B cell (primary cell): ENCODE measurements around the gene EEA1. TPM values are rescaled to one million over a fixed set of nuclear protein-coding genes. Genes with fewer than 3 reads are reported as not detected.
A peak's percentile ranks its signal among the peaks of the same experiment; 100 is the strongest.

ENCODE experiments used
- ATAC-seq: fragments of 200-7000 bp; cut with Tn5 transposase; one replicate; pipeline ENCODE4 v1.10.0; 2021; ENCODE audit warnings: low read depth, mild to moderate bottlenecking, moderate number of reproducible peaks, moderate library complexity
- CTCF ChIA-PET: fragments of 350-600 bp; sonication (Branson Sonifier 250); formaldehyde crosslinking; loops from one replicate; lab custom pipeline; 2021; ENCODE audit warnings: antibody characterized with exemption, inconsistent platforms; lab: Charles Lee
- POLR2A ChIA-PET: fragments of 350-600 bp; sonication (Branson Sonifier 250); formaldehyde crosslinking; loops from one replicate; lab custom pipeline; 2021; ENCODE audit warnings: antibody characterized with exemption; lab: Charles Lee
- DNase-seq: peaks from one replicate; pipeline ENCODE4 v3.0.0; 2013
- H2AFZ ChIP-seq: 2 replicates; pipeline ENCODE4 v1.6.1; 2012; ENCODE audit warnings: mild to moderate bottlenecking, low read depth, low read length; ENCODE audit not compliant: insufficient read depth, poor library complexity, severe bottlenecking
- H3K27ac ChIP-seq, 2 donors: 1 replicate in 1 of 2; 2 replicates in 1 of 2; pipeline ENCODE4 v1.5.1; 2012 to 2013; ENCODE audit warnings: low read length in 2 of 2, mild to moderate bottlenecking in 2 of 2, moderate library complexity in 1 of 2
- H3K27me3 ChIP-seq, 4 experiments: fragments of 200-600 bp in 1 of 4; sonication (generic) in 1 of 4; replicated peaks in 1 of 4; 1 replicate in 2 of 4; 2 replicates in 2 of 4; pipeline versions ENCODE4 v1.6.1 to v1.7.0; 2013 to 2016; ENCODE audit warnings: low read length in 3 of 4, mild to moderate bottlenecking in 2 of 4, mixed read lengths in 1 of 4, moderate library complexity in 1 of 4; ENCODE audit not compliant: insufficient read depth in 4 of 4, control insufficient read depth in 3 of 4; ENCODE audit errors: control extremely low read depth in 1 of 4
- H3K36me3 ChIP-seq, 2 experiments: replicated peaks in 1 of 2; 1 replicate in 1 of 2; 2 replicates in 1 of 2; pipeline versions ENCODE4 v1.6.1 to v1.7.1; 2013; ENCODE audit warnings: low read length in 1 of 2; ENCODE audit not compliant: insufficient read depth in 2 of 2, control insufficient read depth in 1 of 2; ENCODE audit errors: control extremely low read depth in 1 of 2, extremely low read depth in 1 of 2
- H3K4me1 ChIP-seq, 2 donors: fragments of 200-600 bp in 1 of 2; sonication (generic) in 1 of 2; 1 replicate in 1 of 2; 2 replicates in 1 of 2; pipeline versions ENCODE4 v1.5.1 to v1.6.1; 2013 to 2017; ENCODE audit warnings: low read length in 2 of 2; ENCODE audit not compliant: control insufficient read depth in 2 of 2, insufficient read depth in 2 of 2
- H3K4me2 ChIP-seq: replicated peaks from 2 replicates; pipeline ENCODE3; 2012; ENCODE audit warnings: mild to moderate bottlenecking, low read depth, low read length; ENCODE audit not compliant: poor library complexity, severe bottlenecking
- H3K4me3 ChIP-seq, 5 experiments: fragments of 200-600 bp in 1 of 5; sonication (generic) in 1 of 5; 1 replicate in 3 of 5; 2 replicates in 2 of 5; pipeline versions ENCODE4 v1.5.1 to v1.7.0; 2011 to 2016; ENCODE audit warnings: low read length in 4 of 5, mild to moderate bottlenecking in 4 of 5, low read depth in 2 of 5, control low read depth in 1 of 5, moderate library complexity in 1 of 5; ENCODE audit not compliant: insufficient read depth in 1 of 5; ENCODE audit errors: control extremely low read depth in 1 of 5, extremely low read depth in 1 of 5
- H3K79me2 ChIP-seq: fragments of 200-600 bp; sonication (generic); one replicate; pipeline ENCODE4 v1.6.0; 2016; ENCODE audit warnings: low read length; ENCODE audit not compliant: control insufficient read depth, insufficient read depth
- H3K9ac ChIP-seq: fragments of 200-600 bp; sonication (generic); 2 replicates; pipeline ENCODE4 v1.6.1; 2017; ENCODE audit warnings: mild to moderate bottlenecking, low read length, moderate library complexity
- H3K9me3 ChIP-seq, 3 donors: one replicate each; pipeline versions ENCODE4 v1.6.1 to v1.7.1; 2013; ENCODE audit warnings: low read length in 2 of 3; ENCODE audit not compliant: control insufficient read depth in 2 of 3, insufficient read depth in 1 of 3; ENCODE audit errors: control extremely low read depth in 1 of 3
- H4K20me1 ChIP-seq: 2 replicates; pipeline ENCODE4 v1.6.0; 2012; ENCODE audit warnings: mild to moderate bottlenecking, low read length; ENCODE audit not compliant: insufficient read depth, control insufficient read depth, poor library complexity, severe bottlenecking
- H3K27ac Mint-ChIP-seq: one replicate; pipeline ENCODE4 v1.8.0; 2021; ENCODE audit warnings: mixed read lengths
- H3K27me3 Mint-ChIP-seq: one replicate; pipeline ENCODE4 v1.8.0; 2021; ENCODE audit warnings: mixed read lengths
- H3K4me1 Mint-ChIP-seq: one replicate; pipeline ENCODE4 v1.8.0; 2021; ENCODE audit warnings: mixed read lengths
- H3K4me3 Mint-ChIP-seq: one replicate; pipeline ENCODE4 v1.8.0; 2021; ENCODE audit warnings: mixed read lengths
- H3K9me3 Mint-ChIP-seq: one replicate; pipeline ENCODE4 v1.8.0; 2022; ENCODE audit warnings: mixed read lengths; ENCODE audit not compliant: insufficient read depth
- EZH2 ChIP-seq: IDR thresholded peaks from 2 replicates; pipeline ENCODE4 v1.6.1; 2012; ENCODE audit warnings: borderline replicate concordance, low read depth, mild to moderate bottlenecking, moderate library complexity, low read length; ENCODE audit not compliant: insufficient read depth, poor library complexity, severe bottlenecking
- WGBS: methylation state at CpG from one replicate; pipeline ENCODE4 v1.1.5; 2013; ENCODE audit warnings: missing lambda C conversion rate; ENCODE audit not compliant: insufficient coverage; 5-methylcytosine and 5-hydroxymethylcytosine counted together
- intact Hi-C: fragments of 100-400 bp; cut with micrococcal nuclease; formaldehyde crosslinking; loops from one replicate; pipeline ENCODE4 v1.10.0; 2022
- polyA plus RNA-seq: library from polyadenylated mRNA; depleted of rRNA; stranded (reverse); fragments of >200 nt; gene quantifications from 2 replicates; pipeline ENCODE4 v1.2.3, GENCODE V29; 2012
- total RNA-seq, 2 donors: library from RNA; stranded (reverse); fragments of 120-200 nt in 1 of 2; gene quantifications; 1 replicate in 1 of 2; 2 replicates in 1 of 2; pipeline versions ENCODE4 v1.2.3 to v1.2.4, GENCODE V29; 2013 to 2022
- TF ChIP-seq, protein P1 (sequence below): fragments of 200-600 bp; IDR thresholded peaks from one replicate; pipeline ENCODE4 v1.8.0; 2022; ENCODE audit warnings: antibody characterized with exemption, mild to moderate bottlenecking

EEA1 gene
- total and polyA plus RNA-seq, 2 donors (not counting 1 experiment from before 2014, with no cell fraction given) = 1.8 to 26.3 TPM

DNA sequence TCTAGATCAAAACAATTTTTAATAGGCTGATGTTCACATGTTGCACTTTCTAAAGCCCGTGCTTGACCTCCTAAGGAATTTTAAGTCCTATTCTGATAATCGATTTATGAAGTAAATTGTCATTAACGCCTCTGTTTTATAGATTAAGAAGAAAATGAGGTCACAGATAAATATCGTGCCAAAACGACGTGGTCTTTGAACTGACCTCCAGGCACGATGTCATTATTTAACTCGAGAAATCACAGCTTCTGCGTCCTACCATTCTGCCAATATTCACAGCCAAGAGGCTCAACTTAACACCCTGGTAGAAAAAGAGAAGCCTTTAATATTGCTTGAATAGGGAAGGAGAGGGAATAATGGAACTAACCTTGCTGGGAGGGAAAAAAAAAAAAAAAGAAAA lies 888 bp upstream of the EEA1 start:
- POLR2A ChIA-PET = interaction anchor here (0.6 to 2.0 kb wide), 8 partner anchors 7 to 785 kb away, joined by 3 to 7 read pairs (median 4); partner anchors contain the start of genes BTG1 and MRPL42
- CTCF ChIA-PET = interaction anchor here (0.9 to 4.3 kb wide), 9 partner anchors 14 to 1172 kb away, joined by 3 to 29 read pairs (median 5); no protein-coding TSS in a partner anchor
- Histone ChIP-seq H3K36me3 (no peaks in the 10 kb centered on the region), H3K27me3 (no peaks in the 10 kb centered on the region), H3K4me1 (peaks cover 23 to 24% of the 10 kb centered on the region in 2 donors), H3K27ac (peak overlapping the region; percentile 85 to 96), H4K20me1 (no peaks in the 10 kb centered on the region), H3K9ac (peak overlapping the region; percentile 91), H3K9me3 (no peaks in the 10 kb centered on the region), H2AFZ (peak overlapping the region; percentile 96), H3K79me2 (peaks cover 21% of the 10 kb centered on the region), H3K4me2 (peak overlapping the region; percentile 84), H3K4me3 (peak overlapping the region; percentile 64 to 91 (median 70))
- WGBS = 7% methylated on average over 3 of the region's 9 CpGs
- Mint-ChIP-seq H3K4me3 (peak overlapping the region; percentile 96), H3K9me3 (no peaks in the 10 kb centered on the region), H3K27ac (peak overlapping the region; percentile 96), H3K27me3 (no peaks in the 10 kb centered on the region), H3K4me1 (peaks cover 28% of the 10 kb centered on the region)
- ATAC-seq = no peak
- intact Hi-C loops = loop anchor here (1.0 to 10.0 kb wide), 11 partner anchors 11 to 812 kb away; partner anchors contain the start of genes CRADD, MRPL42, NUDT4 and SOCS2
- DNase-seq = no peak
- TF ChIP-seq, protein P1, sequence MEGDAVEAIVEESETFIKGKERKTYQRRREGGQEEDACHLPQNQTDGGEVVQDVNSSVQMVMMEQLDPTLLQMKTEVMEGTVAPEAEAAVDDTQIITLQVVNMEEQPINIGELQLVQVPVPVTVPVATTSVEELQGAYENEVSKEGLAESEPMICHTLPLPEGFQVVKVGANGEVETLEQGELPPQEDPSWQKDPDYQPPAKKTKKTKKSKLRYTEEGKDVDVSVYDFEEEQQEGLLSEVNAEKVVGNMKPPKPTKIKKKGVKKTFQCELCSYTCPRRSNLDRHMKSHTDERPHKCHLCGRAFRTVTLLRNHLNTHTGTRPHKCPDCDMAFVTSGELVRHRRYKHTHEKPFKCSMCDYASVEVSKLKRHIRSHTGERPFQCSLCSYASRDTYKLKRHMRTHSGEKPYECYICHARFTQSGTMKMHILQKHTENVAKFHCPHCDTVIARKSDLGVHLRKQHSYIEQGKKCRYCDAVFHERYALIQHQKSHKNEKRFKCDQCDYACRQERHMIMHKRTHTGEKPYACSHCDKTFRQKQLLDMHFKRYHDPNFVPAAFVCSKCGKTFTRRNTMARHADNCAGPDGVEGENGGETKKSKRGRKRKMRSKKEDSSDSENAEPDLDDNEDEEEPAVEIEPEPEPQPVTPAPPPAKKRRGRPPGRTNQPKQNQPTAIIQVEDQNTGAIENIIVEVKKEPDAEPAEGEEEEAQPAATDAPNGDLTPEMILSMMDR = no peak

DNA sequence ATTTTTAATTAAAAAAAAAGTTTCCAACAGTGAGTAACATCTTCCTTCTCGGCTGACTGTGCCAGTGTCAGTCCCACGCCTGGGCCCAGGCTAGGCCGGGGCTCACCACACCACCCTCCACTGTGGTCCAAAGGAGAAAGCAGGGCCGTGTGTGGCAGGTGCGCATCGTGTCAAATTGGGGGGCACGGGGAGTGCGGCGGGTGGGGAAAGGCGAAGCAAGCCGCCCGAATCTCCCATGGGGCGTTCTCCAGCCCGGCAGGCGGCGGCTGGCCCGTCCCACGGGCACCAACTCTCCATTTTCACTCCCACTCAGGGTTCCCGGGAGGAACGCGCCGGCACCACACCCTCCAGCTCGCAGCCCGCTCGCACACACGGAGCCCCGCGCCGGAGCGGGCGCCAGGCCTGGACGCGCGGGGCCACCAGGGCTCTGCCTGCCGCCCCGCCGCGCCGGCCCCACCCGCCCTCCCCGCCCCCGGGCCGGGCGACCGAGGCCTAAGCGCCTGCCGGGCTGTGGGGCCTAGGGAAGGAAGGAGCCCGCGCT lies 604 bp downstream of the EEA1 start:
- H2AFZ ChIP-seq = peak overlapping the region; percentile 96
- peaks cover 36% of the 10 kb centered on the region for H3K4me1 Mint-ChIP-seq
- H3K27me3 ChIP-seq = no peaks in the 10 kb centered on the region
- H4K20me1 ChIP-seq = no peaks in the 10 kb centered on the region
- no peaks in the 10 kb centered on the region for H3K27me3 Mint-ChIP-seq
- ChIA-PET CTCF (interaction anchor here (0.5 to 4.3 kb wide), 12 partner anchors 16 to 1173 kb away, joined by 3 to 29 read pairs (median 5); no protein-coding TSS in a partner anchor), POLR2A (interaction anchor here (0.6 to 2.0 kb wide), 8 partner anchors 9 to 783 kb away, joined by 3 to 7 read pairs (median 4); partner anchors contain the start of gene BTG1)
- peaks cover 36% of the 10 kb centered on the region for H3K79me2 ChIP-seq
- H3K36me3 ChIP-seq = no peaks in the 10 kb centered on the region
- ATAC-seq (peak; percentile 12), DNase-seq (peak; percentile 74)
- no peak for TF ChIP-seq EZH2
- TF ChIP-seq, protein P1 = no peak
- H3K4me3 Mint-ChIP-seq = peak overlapping the region; percentile 96
- H3K27ac ChIP-seq = peak overlapping the region; percentile 90 to 96
- H3K27ac Mint-ChIP-seq = peak overlapping the region; percentile 96
- intact Hi-C loops = loop anchor here (2.0 to 10.0 kb wide), 5 partner anchors 42 to 814 kb away; partner anchors contain the start of gene SOCS2
- no peaks in the 10 kb centered on the region for H3K9me3 ChIP-seq
- peak overlapping the region; percentile 91 for H3K9ac ChIP-seq
- WGBS = under 1% methylated on average over 39 of the region's 49 CpGs
- peak overlapping the region; percentile 84 for H3K4me2 ChIP-seq
- peaks cover 23 to 24% of the 10 kb centered on the region in 2 donors for H3K4me1 ChIP-seq
- no peaks in the 10 kb centered on the region for H3K9me3 Mint-ChIP-seq
- H3K4me3 ChIP-seq = peak overlapping the region; percentile 41 to 79 (median 72)
